HFFc6 (cell line): ENCODE measurements around the gene SLC9A5. TPM values are rescaled to one million over a fixed set of nuclear protein-coding genes. Genes with fewer than 3 reads are reported as not detected.

ENCODE experiments used
- DNase-seq: peaks from one replicate; pipeline ENCODE4 v3.0.0-alpha.2; 2018
- H3K27ac Mint-ChIP-seq: 2 replicates; pipeline ENCODE4 v1.8.0; 2020; ENCODE audit warnings: mild to moderate bottlenecking, mixed read lengths
- H3K27me3 Mint-ChIP-seq: 2 replicates; pipeline ENCODE4 v1.8.0; 2021; ENCODE audit warnings: mild to moderate bottlenecking, moderate library complexity, mixed read lengths; ENCODE audit not compliant: insufficient read depth
- H3K36me3 Mint-ChIP-seq: 2 replicates; pipeline ENCODE4 v1.8.0; 2021; ENCODE audit warnings: low read depth, mixed read lengths
- H3K4me1 Mint-ChIP-seq: 2 replicates; pipeline ENCODE4 v1.8.0; 2020; ENCODE audit warnings: low read depth, mixed read lengths
- H3K4me3 Mint-ChIP-seq: 2 replicates; pipeline ENCODE4 v1.8.0; 2020; ENCODE audit warnings: mild to moderate bottlenecking, moderate library complexity, mixed read lengths
- H3K9me3 Mint-ChIP-seq: 2 replicates; pipeline ENCODE4 v1.8.0; 2020; ENCODE audit warnings: mild to moderate bottlenecking, mixed read lengths
- CTCF ChIP-seq: fragments of 200-600 bp; sonication (generic); IDR thresholded peaks from 2 replicates; pipeline ENCODE4 v1.5.0; 2021; ENCODE audit warnings: antibody characterized with exemption, mild to moderate bottlenecking
- total RNA-seq, 6 experiments: library from RNA; stranded (reverse); fragmentation: NEBNext Ultra II Directional; extraction: Animal tissue kit (Norgen Biotek cat#: 25700); gene quantifications; 2 replicates in 1 of 6; 3 replicates in 5 of 6; pipeline ENCODE4 v1.2.3, GENCODE V29; 2021

The SLC9A5 gene
- total RNA-seq, 6 experiments from 2014 or later = 3.3 to 4.2 (median 3.7) TPM

GRCh38 chr16:67201411-67202345 lies 47.1 kb upstream of the SLC9A5 start:
- no peak for TF ChIP-seq CTCF
- no peaks in the 10 kb centered on the region for H3K9me3 Mint-ChIP-seq
- no peak overlapping the region for H3K4me3 Mint-ChIP-seq
- H3K4me1 Mint-ChIP-seq = peaks cover 11% of the 10 kb centered on the region
- H3K36me3 Mint-ChIP-seq = peaks cover 12% of the 10 kb centered on the region; the same call in 1 of the 2 replicates
- H3K27ac Mint-ChIP-seq = no peak overlapping the region
- peaks cover 8% of the 10 kb centered on the region for H3K27me3 Mint-ChIP-seq
- DNase-seq = no peak

GRCh38 chr16:67202426-67202825 lies 46.4 kb upstream of the SLC9A5 start:
- Mint-ChIP-seq H3K9me3 (no peaks in the 10 kb centered on the region), H3K27ac (no peak overlapping the region), H3K4me3 (no peak overlapping the region), H3K27me3 (peaks cover 4% of the 10 kb centered on the region), H3K36me3 (0 out of 2 replicates have a peak, but pooled peaks cover 8% of the 10 kb centered on the region), H3K4me1 (peaks cover 15% of the 10 kb centered on the region)
- no peak for DNase-seq
- no peak for TF ChIP-seq CTCF

GRCh38 chr16:67202956-67203493 lies 45.8 kb upstream of the SLC9A5 start:
- H3K9me3 Mint-ChIP-seq = no peaks in the 10 kb centered on the region
- DNase-seq = no peak
- no peak for TF ChIP-seq CTCF
- peaks cover 4% of the 10 kb centered on the region for H3K27me3 Mint-ChIP-seq
- H3K4me1 Mint-ChIP-seq = peaks cover 21% of the 10 kb centered on the region
- 0 out of 2 replicates have a peak, but pooled peaks cover 8% of the 10 kb centered on the region for H3K36me3 Mint-ChIP-seq
- H3K4me3 Mint-ChIP-seq = no peak overlapping the region
- H3K27ac Mint-ChIP-seq = no peak overlapping the region

- DNase-seq = no peak
- Mint-ChIP-seq H3K9me3 (no peaks in the 10 kb centered on the region), H3K27me3 (peaks cover 6% of the 10 kb centered on the region), H3K4me3 (no peak overlapping the region), H3K36me3 (0 out of 2 replicates have a peak, but pooled peaks cover 8% of the 10 kb centered on the region), H3K27ac (no peak overlapping the region), H3K4me1 (peaks cover 24% of the 10 kb centered on the region)
- TF ChIP-seq CTCF = no peak
Observed at GRCh38 chr16:67204076-67204475, 44.7 kb upstream of the SLC9A5 start.

GRCh38 chr16:67206129-67206837 lies 42.5 kb upstream of the SLC9A5 start:
- peaks cover 24% of the 10 kb centered on the region for H3K4me1 Mint-ChIP-seq
- no peaks in the 10 kb centered on the region for H3K36me3 Mint-ChIP-seq
- H3K4me3 Mint-ChIP-seq = no peak overlapping the region
- TF ChIP-seq CTCF = no peak
- DNase-seq = no peak
- no peaks in the 10 kb centered on the region for H3K9me3 Mint-ChIP-seq
- H3K27ac Mint-ChIP-seq = peak overlapping the region; percentile 75
- peaks cover 4% of the 10 kb centered on the region for H3K27me3 Mint-ChIP-seq
